HepG2 (cell line): ENCODE results near the gene SRPRB. TPM values are rescaled to one million over a fixed set of nuclear protein-coding genes. Genes with fewer than 3 reads are reported as not detected.

Source experiments
- ATAC-seq: fragments of 200-7000 bp; cut with Tn5 transposase; 3 replicates; pipeline ENCODE4 v1.9.1; 2020; ENCODE audit warnings: mild to moderate bottlenecking, moderate library complexity
- BruUV-seq: library from RNA; stranded (reverse); fragments of 400-500 nt; replicated peaks from 2 replicates; lab custom pipeline; 2021; lab: Mats Ljungman, UMichigan
- CTCF ChIA-PET: fragments of 300-600 bp; formaldehyde crosslinking; extraction: SDS; loops from one replicate; lab custom pipeline; 2021; ENCODE audit warnings: low total read pairs, inconsistent platforms, low intra/inter-chr PET ratio; lab: Yijun Ruan, JAX
- POLR2A ChIA-PET: fragments of 350-600 bp; sonication (Branson Sonifier 250); formaldehyde crosslinking; loops from one replicate; lab custom pipeline; 2020; ENCODE audit warnings: antibody characterized with exemption, inconsistent platforms; lab: Yijun Ruan, JAX
- DNase-seq: peaks from one replicate; pipeline ENCODE4 v3.0.0-alpha.2; 2015; ENCODE audit warnings: low spot score
- FAIRE-seq: peaks from 3 replicates; lab custom pipeline; 2011; peaks lifted over from hg19 to GRCh38; lab: Jason Lieb, UNC
- H2AFZ ChIP-seq: one replicate; pipeline ENCODE4 v1.6.1; 2011; ENCODE audit warnings: low read length, inconsistent platforms
- H3K27ac ChIP-seq: fragments of 300-600 bp; 3 replicates; pipeline ENCODE4 v1.8.0; 2011; ENCODE audit warnings: mixed run types, mild to moderate bottlenecking, mixed read lengths, low read length, inconsistent platforms; ENCODE audit not compliant: insufficient read depth; ENCODE audit errors: extremely low read length
- H3K27me3 ChIP-seq, 2 experiments: fragments of 200-600 bp in 1 of 2; 2 replicates in 1 of 2; 3 replicates in 1 of 2; pipeline versions ENCODE4 v1.6.0 to v1.8.0; 2011; ENCODE audit warnings: low read length in 2 of 2, mild to moderate bottlenecking in 2 of 2, moderate library complexity in 2 of 2, inconsistent platforms in 1 of 2; ENCODE audit not compliant: insufficient read depth in 2 of 2, control insufficient read depth in 1 of 2
- H3K36me3 ChIP-seq, 2 experiments: fragments of 200-600 bp in 1 of 2; replicated peaks in 1 of 2; 2 replicates in 1 of 2; 3 replicates in 1 of 2; pipeline versions ENCODE4 v1.5.1 to v1.8.0; 2011; ENCODE audit warnings: low read length in 2 of 2, inconsistent platforms in 1 of 2; ENCODE audit not compliant: insufficient read depth in 2 of 2, control insufficient read depth in 1 of 2
- H3K4me1 ChIP-seq: 2 replicates; pipeline ENCODE4 v1.5.1; 2012; ENCODE audit warnings: low read length, inconsistent platforms; ENCODE audit not compliant: insufficient read depth
- H3K4me2 ChIP-seq: 2 replicates; pipeline ENCODE4 v1.6.0; 2011; ENCODE audit warnings: low read depth, low read length, inconsistent platforms
- H3K4me3 ChIP-seq, 3 experiments: fragments of 200-600 bp in 1 of 3; sonication (generic), shearing (Covaris generic) in 1 of 3; replicated peaks in 1 of 3; 2 replicates each; pipeline ENCODE4 v1.5.1; 2011 to 2016; ENCODE audit warnings: low read length in 3 of 3, inconsistent platforms in 2 of 3, low read depth in 2 of 3, mild to moderate bottlenecking in 2 of 3, control low read depth in 1 of 3, mixed read lengths in 1 of 3; ENCODE audit not compliant: insufficient read depth in 1 of 3
- H3K79me2 ChIP-seq: one replicate; pipeline ENCODE4 v1.6.1; 2011; ENCODE audit warnings: low read length, inconsistent platforms; ENCODE audit not compliant: insufficient read depth
- H3K9ac ChIP-seq: 2 replicates; pipeline ENCODE4 v1.6.0; 2011; ENCODE audit warnings: mild to moderate bottlenecking, low read depth, low read length, inconsistent platforms; ENCODE audit not compliant: insufficient read depth
- H3K9me3 ChIP-seq: 2 replicates; pipeline ENCODE4 v1.5.1; 2012; ENCODE audit warnings: mild to moderate bottlenecking, low read length
- H4K20me1 ChIP-seq: 2 replicates; pipeline ENCODE4 v1.6.0; 2011; ENCODE audit warnings: inconsistent platforms, mild to moderate bottlenecking, low read length, moderate library complexity; ENCODE audit not compliant: insufficient read depth
- CCDC6 ChIP-seq: sonication (generic); formaldehyde crosslinking; IDR thresholded peaks from 2 replicates; pipeline ENCODE4 v1.8.1; 2022; ENCODE audit warnings: mild to moderate bottlenecking, missing genetic modification reagents, moderate library complexity
- GATAD1 ChIP-seq: IDR thresholded peaks from 2 replicates; pipeline ENCODE4 v1.6.1; 2016; ENCODE audit warnings: missing genetic modification reagents, missing compliant biosample characterization
- GZF1 ChIP-seq: sonication (generic); formaldehyde crosslinking; IDR thresholded peaks from 2 replicates; pipeline ENCODE4 v1.5.1; 2020; ENCODE audit warnings: mild to moderate bottlenecking, missing genetic modification reagents
- PITX1 ChIP-seq: sonication (generic); formaldehyde crosslinking; IDR thresholded peaks from 2 replicates; pipeline ENCODE4 v1.5.1; 2020; ENCODE audit warnings: mild to moderate bottlenecking, missing genetic modification reagents
- SAFB2 ChIP-seq: sonication (generic); formaldehyde crosslinking; IDR thresholded peaks from 2 replicates; pipeline ENCODE4 v1.5.1; 2020; ENCODE audit warnings: missing genetic modification reagents, low read depth, mild to moderate bottlenecking, borderline replicate concordance
- SATB2 ChIP-seq: sonication (generic); formaldehyde crosslinking; IDR thresholded peaks from 2 replicates; pipeline ENCODE4 v1.5.0; 2020; ENCODE audit warnings: missing genetic modification reagents
- STAT5B ChIP-seq: sonication (generic); formaldehyde crosslinking; IDR thresholded peaks from 2 replicates; pipeline ENCODE4 v1.4.0; 2020; ENCODE audit warnings: missing genetic modification reagents
- ZFX ChIP-seq: sonication (generic); formaldehyde crosslinking; IDR thresholded peaks from 2 replicates; pipeline ENCODE4 v1.4.0; 2020; ENCODE audit warnings: mild to moderate bottlenecking, low read depth, missing genetic modification reagents, moderate library complexity
- ZMYM4 ChIP-seq: sonication (generic); formaldehyde crosslinking; IDR thresholded peaks from 2 replicates; pipeline ENCODE4 v1.8.1; 2023; ENCODE audit warnings: mild to moderate bottlenecking, missing genetic modification reagents
- ZNF350 ChIP-seq: sonication (generic); formaldehyde crosslinking; IDR thresholded peaks from 2 replicates; pipeline ENCODE4 v1.4.0; 2020; ENCODE audit warnings: mild to moderate bottlenecking, low read depth, missing genetic modification reagents, borderline replicate concordance
- WGBS: methylation state at CpG from one replicate; pipeline ENCODE4 v1.1.6; 2017; ENCODE audit warnings: low lambda C conversion rate; 5-methylcytosine and 5-hydroxymethylcytosine counted together
- in situ Hi-C: cut with HindIII; loops from 2 replicates; pipeline ENCODE4 v1.10.0; 2017; ENCODE audit warnings: low pct_unique_long_range_greater_than_20kb; ENCODE audit not compliant: extremely low pct_ligation_motif_present
- intact Hi-C: fragments of 100-400 bp; cut with micrococcal nuclease; formaldehyde crosslinking; loops from one replicate; pipeline ENCODE4 v1.10.0; 2022; ENCODE audit not compliant: unreplicated experiment
- polyA plus RNA-seq, 8 experiments: library from polyadenylated mRNA; depleted of rRNA in 3 of 8; stranded (reverse) in 7 of 8; unstranded in 1 of 8; fragments of >200 nt; fragmentation: Illumina TruSeq in 4 of 8; extraction: Trizol in 4 of 8; gene quantifications; 2 replicates each; pipeline versions ENCODE4 v1.2.1 to v1.2.3, GENCODE V29; 2011 to 2016; ENCODE audit warnings: low read depth in 4 of 8, missing spikeins in 1 of 8, mixed read lengths in 1 of 8; ENCODE audit not compliant: insufficient read depth in 1 of 8
- total RNA-seq, 5 experiments: library from RNA; depleted of rRNA; stranded (reverse); fragments of >200 nt; fragmentation: Illumina TruSeq; extraction: Trizol; gene quantifications; 2 replicates each; pipeline ENCODE4 v1.2.3, GENCODE V29; 2016; ENCODE audit warnings: low read depth in 1 of 5
- TF ChIP-seq, protein P1 (sequence below): IDR thresholded peaks from 2 replicates; pipeline ENCODE4 v1.6.1; 2016
- TF ChIP-seq, protein P2 (sequence below): sonication (generic); formaldehyde crosslinking; conservative IDR thresholded peaks from 2 replicates; pipeline ENCODE4 v1.4.0; 2020; ENCODE audit warnings: missing genetic modification reagents

The SRPRB gene
- total and polyA plus RNA-seq, 2 of the 13 experiments (the other 11 are each of a cell fraction or from before 2014, with no cell fraction given) = 41.0 to 111 TPM

DNA sequence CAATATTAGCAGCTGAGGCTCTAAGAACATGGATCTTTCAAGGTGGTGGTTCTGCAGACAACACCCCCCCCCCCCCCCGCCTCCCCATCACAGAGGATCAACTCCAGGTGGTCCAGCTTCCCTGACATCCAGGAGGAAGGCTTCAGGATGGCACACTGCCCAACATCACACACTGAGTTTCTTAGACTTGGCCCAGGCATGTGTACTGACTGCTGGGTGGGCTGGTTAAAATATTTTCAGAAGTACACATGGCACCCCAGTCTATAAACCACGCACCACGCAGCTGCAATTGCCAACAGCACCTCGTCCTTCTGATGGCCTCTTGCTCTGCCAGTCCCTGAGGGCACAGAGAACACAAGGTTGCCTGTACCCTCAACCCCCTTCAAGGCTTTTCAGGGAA is 22.1 kb downstream of the SRPRB start:
- ChIA-PET CTCF (no interaction called here), POLR2A (no interaction called here)
- DNase-seq (no peak), ATAC-seq (no peak), FAIRE-seq (no peak)
- 83% methylated on average over 3 of the region's 4 CpGs for WGBS
- H3K27ac ChIP-seq = no peak overlapping the region
- in situ Hi-C loops = no loop called here
- H3K4me3 ChIP-seq = no peak overlapping the region
- peaks cover 0 to 19% of the 10 kb centered on the region in 2 experiments; a peak in 3 of 5 replicates for H3K27me3 ChIP-seq
- H3K9ac ChIP-seq = no peak overlapping the region
- H2AFZ ChIP-seq = no peak overlapping the region
- BruUV-seq = no TSS peak
- intact Hi-C loops = no loop called here
- H3K79me2 ChIP-seq = no peaks in the 10 kb centered on the region
- H4K20me1 ChIP-seq = no peaks in the 10 kb centered on the region
- H3K36me3 ChIP-seq = peaks cover 2 to 3% of the 10 kb centered on the region in 2 experiments; a peak in 3 of 5 replicates
- H3K4me2 ChIP-seq = no peak overlapping the region
- H3K4me1 ChIP-seq = peaks cover 8% of the 10 kb centered on the region
- H3K9me3 ChIP-seq = no peaks in the 10 kb centered on the region
- no peak for TF ChIP-seq PITX1 (CRISPR knock-in tag)
- no peak for TF ChIP-seq CCDC6 (CRISPR knock-in tag)
- TF ChIP-seq ZNF350 = no peak
- TF ChIP-seq SAFB2 (CRISPR knock-in tag) = no peak
- TF ChIP-seq ZFX (CRISPR knock-in tag) = no peak
- TF ChIP-seq, protein P1, sequence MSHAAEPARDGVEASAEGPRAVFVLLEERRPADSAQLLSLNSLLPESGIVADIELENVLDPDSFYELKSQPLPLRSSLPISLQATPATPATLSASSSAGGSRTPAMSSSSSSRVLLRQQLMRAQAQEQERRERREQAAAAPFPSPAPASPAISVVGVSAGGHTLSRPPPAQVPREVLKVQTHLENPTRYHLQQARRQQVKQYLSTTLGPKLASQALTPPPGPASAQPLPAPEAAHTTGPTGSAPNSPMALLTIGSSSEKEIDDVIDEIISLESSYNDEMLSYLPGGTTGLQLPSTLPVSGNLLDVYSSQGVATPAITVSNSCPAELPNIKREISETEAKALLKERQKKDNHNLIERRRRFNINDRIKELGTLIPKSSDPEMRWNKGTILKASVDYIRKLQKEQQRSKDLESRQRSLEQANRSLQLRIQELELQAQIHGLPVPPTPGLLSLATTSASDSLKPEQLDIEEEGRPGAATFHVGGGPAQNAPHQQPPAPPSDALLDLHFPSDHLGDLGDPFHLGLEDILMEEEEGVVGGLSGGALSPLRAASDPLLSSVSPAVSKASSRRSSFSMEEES = no peak
- no peak for TF ChIP-seq GATAD1 (CRISPR knock-in tag)
- no peak for TF ChIP-seq SATB2 (CRISPR knock-in tag)
- no peak for TF ChIP-seq STAT5B (CRISPR knock-in tag)
- TF ChIP-seq ZMYM4 (CRISPR knock-in tag) = no peak
- TF ChIP-seq GZF1 = no peak
- TF ChIP-seq, protein P2, sequence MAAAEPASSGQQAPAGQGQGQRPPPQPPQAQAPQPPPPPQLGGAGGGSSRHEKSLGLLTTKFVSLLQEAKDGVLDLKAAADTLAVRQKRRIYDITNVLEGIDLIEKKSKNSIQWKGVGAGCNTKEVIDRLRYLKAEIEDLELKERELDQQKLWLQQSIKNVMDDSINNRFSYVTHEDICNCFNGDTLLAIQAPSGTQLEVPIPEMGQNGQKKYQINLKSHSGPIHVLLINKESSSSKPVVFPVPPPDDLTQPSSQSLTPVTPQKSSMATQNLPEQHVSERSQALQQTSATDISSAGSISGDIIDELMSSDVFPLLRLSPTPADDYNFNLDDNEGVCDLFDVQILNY (CRISPR knock-in tag) = no peak
